ENCODE results near the gene FGF1.

The FGF1 gene

DNA sequence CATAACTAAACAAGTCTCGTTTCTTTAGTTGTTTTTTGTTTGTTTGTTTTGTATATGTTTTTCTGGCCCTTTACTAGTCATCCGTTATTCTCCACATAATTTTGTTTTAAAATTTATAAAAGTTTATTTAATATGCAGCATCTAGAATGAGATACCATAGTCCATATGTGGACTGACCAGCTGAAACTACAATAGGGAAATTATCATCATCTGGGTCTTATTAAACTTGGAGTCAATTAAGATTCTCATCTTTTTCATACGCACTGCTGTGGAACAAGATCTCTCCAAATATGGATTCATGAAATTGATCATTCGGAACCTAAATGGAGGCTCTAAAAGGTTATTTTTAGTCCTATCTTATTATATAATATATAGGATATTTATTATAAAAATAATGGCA, 99.3 kb downstream of the FGF1 start:
- Histone ChIP-seq H3K4me3 (ENCODE audit: low read depth, low read length) (no peak overlapping the region), H3K27ac (no peak overlapping the region), H3K36me3 (no peaks in the 10 kb centered on the region), H3K9me3 (ENCODE audit: severe bottlenecking) (no peaks in the 10 kb centered on the region), H3K27me3 (ENCODE audit: insufficient read depth, low read depth, severe bottlenecking) (no peaks in the 10 kb centered on the region)
- TF ChIP-seq, protein P1, sequence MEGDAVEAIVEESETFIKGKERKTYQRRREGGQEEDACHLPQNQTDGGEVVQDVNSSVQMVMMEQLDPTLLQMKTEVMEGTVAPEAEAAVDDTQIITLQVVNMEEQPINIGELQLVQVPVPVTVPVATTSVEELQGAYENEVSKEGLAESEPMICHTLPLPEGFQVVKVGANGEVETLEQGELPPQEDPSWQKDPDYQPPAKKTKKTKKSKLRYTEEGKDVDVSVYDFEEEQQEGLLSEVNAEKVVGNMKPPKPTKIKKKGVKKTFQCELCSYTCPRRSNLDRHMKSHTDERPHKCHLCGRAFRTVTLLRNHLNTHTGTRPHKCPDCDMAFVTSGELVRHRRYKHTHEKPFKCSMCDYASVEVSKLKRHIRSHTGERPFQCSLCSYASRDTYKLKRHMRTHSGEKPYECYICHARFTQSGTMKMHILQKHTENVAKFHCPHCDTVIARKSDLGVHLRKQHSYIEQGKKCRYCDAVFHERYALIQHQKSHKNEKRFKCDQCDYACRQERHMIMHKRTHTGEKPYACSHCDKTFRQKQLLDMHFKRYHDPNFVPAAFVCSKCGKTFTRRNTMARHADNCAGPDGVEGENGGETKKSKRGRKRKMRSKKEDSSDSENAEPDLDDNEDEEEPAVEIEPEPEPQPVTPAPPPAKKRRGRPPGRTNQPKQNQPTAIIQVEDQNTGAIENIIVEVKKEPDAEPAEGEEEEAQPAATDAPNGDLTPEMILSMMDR (IDR thresholded peaks at IDR 0.05; ENCODE audit: low read depth, low read length), result no peak
- DNase-seq, result no peak

DNA sequence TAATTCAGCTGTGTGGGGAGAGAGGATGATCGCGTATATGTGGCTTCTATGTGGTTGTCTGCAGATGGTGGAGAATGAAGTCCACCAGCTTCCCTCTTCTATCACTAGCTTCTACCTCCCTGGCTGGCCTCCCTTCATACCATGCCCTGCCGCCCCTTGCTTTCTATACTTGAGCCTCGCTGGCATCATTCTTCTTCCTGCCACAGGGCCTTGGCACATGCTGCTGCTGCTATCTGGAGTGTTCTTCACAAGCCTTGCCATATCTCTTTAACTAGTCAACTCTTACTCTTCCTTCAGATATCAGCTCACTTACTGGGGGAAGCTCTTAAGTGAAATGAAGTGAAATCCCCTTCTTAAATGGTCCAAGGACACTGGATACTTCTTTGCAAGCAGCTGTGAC, 100.4 kb downstream of the FGF1 start:
- TF ChIP-seq, protein P1 (IDR thresholded peaks at IDR 0.05; ENCODE audit: low read depth, low read length), result no peak
- Histone ChIP-seq H3K4me3 (ENCODE audit: low read depth, low read length) (no peak overlapping the region), H3K27ac (no peak overlapping the region), H3K27me3 (ENCODE audit: insufficient read depth, low read depth, severe bottlenecking) (no peaks in the 10 kb centered on the region), H3K36me3 (no peaks in the 10 kb centered on the region), H3K9me3 (ENCODE audit: severe bottlenecking) (no peaks in the 10 kb centered on the region)
- DNase-seq, result no peak

- TF ChIP-seq, protein P1 (IDR thresholded peaks at IDR 0.05; ENCODE audit: low read depth, low read length), result no peak
- Histone ChIP-seq H3K4me3 (ENCODE audit: low read depth, low read length) (no peak overlapping the region), H3K36me3 (no peaks in the 10 kb centered on the region), H3K9me3 (ENCODE audit: severe bottlenecking) (no peaks in the 10 kb centered on the region), H3K27me3 (ENCODE audit: insufficient read depth, low read depth, severe bottlenecking) (no peaks in the 10 kb centered on the region), H3K27ac (no peak overlapping the region)
- DNase-seq, result no peak
These were observed 101.0 kb downstream of the FGF1 start for GRCh38 chr5:142584891-142585290.

- Histone ChIP-seq H3K27ac (no peak overlapping the region), H3K4me3 (ENCODE audit: low read depth, low read length) (no peak overlapping the region), H3K36me3 (no peaks in the 10 kb centered on the region), H3K27me3 (ENCODE audit: insufficient read depth, low read depth, severe bottlenecking) (no peaks in the 10 kb centered on the region), H3K9me3 (ENCODE audit: severe bottlenecking) (no peaks in the 10 kb centered on the region)
- TF ChIP-seq, protein P1 (IDR thresholded peaks at IDR 0.05; ENCODE audit: low read depth, low read length), result no peak
- DNase-seq, result no peak
These were observed 107.6 kb downstream of the FGF1 start for GRCh38 chr5:142578161-142578830.

DNA sequence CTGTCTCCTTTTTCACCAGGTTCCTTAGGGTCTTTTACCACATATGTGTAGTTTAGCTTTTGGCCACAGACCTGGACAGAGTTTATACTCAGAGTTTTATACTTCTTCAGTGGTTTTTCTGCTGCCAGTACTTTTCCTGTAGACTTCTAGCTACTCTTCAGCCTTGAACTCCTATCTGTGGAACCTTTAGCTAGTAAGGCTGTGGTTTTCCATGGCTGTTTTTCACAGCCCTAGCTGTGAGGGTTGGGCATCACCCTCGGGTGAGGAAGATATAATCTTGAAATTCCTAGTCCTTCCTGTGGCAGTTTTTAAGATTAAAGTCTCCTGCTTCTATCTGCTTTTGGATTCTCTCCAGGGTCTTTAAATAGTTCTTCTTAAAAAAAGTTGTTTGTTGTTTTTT, 109.1 kb downstream of the FGF1 start:
- no peak overlapping the region for H3K27ac ChIP-seq
- no peak overlapping the region for H3K4me3 ChIP-seq (ENCODE audit: low read depth, low read length)
- TF ChIP-seq, protein P1 (IDR thresholded peaks at IDR 0.05; ENCODE audit: low read depth, low read length), result no peak
- no peaks in the 10 kb centered on the region for H3K9me3 ChIP-seq (ENCODE audit: severe bottlenecking)
- H3K27me3 ChIP-seq (ENCODE audit: insufficient read depth, low read depth, severe bottlenecking), result no peaks in the 10 kb centered on the region
- DNase-seq, result no peak
- H3K36me3 ChIP-seq, result no peaks in the 10 kb centered on the region

- H3K9me3 ChIP-seq (ENCODE audit: severe bottlenecking), result no peaks in the 10 kb centered on the region
- no peak overlapping the region for H3K27ac ChIP-seq
- no peaks in the 10 kb centered on the region for H3K27me3 ChIP-seq (ENCODE audit: insufficient read depth, low read depth, severe bottlenecking)
- H3K4me3 ChIP-seq (ENCODE audit: low read depth, low read length), result no peak overlapping the region
- TF ChIP-seq, protein P1 (IDR thresholded peaks at IDR 0.05; ENCODE audit: low read depth, low read length), result no peak
- no peaks in the 10 kb centered on the region for H3K36me3 ChIP-seq
- no peak for DNase-seq
These were observed 109.6 kb downstream of the FGF1 start for GRCh38 chr5:142576303-142576702.
